Peyer's patch (tissue), 4 donors: Measurements from ENCODE around the gene SYNJ2.

Source experiments
- CTCF ChIP-seq, 6 experiments: fragments of 450-650 bp in 4 of 6; fragments of 200-600 bp in 2 of 6; sonication (generic) in 1 of 6; IDR thresholded peaks; one replicate each; pipeline ENCODE4 v1.5.1; 2017 to 2019; ENCODE audit warnings: antibody characterized with exemption in 6 of 6, mild to moderate bottlenecking in 3 of 6, moderate library complexity in 1 of 6
- POLR2A ChIP-seq, 2 donors: fragments of 450-650 bp; IDR thresholded peaks; one replicate each; pipeline ENCODE4 v1.5.1; 2017; ENCODE audit warnings: antibody characterized with exemption in 2 of 2, mild to moderate bottlenecking in 2 of 2, moderate library complexity in 2 of 2

DNA sequence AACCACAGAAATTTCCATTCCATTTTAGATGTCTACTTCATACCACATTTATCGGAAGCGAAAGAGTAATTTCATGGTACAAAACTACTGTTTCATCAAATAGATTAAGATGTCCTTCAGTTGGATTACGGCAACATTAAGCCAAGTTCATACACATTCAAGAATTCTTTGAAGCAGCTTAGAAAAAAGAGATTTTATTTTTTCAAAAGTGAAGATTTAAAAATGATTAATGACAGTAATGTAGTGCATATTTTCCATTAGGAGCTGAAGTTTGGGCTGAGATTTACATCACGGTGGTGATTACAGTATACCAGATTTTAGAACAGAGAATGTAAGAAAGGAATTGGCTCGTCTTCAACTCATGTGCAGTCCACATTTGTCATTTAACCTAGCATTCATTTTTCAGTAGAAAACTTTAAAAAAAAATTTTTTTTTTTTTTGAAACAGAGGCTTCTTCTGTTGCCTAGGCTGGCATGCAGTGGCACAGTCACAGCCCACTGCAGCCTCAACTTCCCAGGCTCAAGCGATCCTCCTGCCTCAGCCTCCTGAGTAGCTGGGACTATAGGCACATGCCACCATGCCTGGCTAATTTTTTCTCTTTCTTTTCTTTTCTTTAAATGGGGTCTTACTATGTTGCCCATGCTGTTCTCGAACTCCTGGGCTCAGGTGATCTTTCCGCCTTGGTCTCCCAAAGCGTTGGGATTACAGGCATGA, 1.9 kb downstream of the SYNJ2 start:
- TF ChIP-seq CTCF (IDR thresholded peaks at IDR 0.05) (no peak), POLR2A (IDR thresholded peaks at IDR 0.05) (no peak)
